LNCAP (cell line): Measurements from ENCODE around the gene SDHB.

ENCODE experiments used
- TF ChIP-seq, protein P1 (sequence below): fragments of 450-650 bp; IDR thresholded peaks from 2 replicates; pipeline ENCODE4 v1.5.1; 2017; ENCODE audit warnings: mild to moderate bottlenecking

The SDHB gene

DNA sequence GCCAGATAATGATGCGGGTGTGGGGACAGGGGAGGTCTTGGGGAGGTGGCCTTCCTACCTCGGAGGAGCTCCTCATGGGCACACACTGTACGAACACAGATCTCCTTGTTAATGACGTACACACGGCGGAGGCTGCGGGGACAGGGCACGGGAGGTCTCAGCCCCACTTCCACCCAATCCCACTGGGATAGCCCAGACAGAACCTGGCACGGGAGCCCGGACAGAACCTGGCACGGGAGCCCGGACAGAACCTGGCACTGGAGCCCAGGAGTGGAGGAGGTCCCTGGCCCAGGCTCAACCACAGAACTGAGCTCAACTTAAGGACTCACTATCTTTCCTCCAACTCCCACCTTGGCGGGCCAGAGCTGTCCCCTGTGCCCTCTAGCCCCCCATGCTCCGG is 78.6 kb downstream of the SDHB start:
- TF ChIP-seq, protein P1, sequence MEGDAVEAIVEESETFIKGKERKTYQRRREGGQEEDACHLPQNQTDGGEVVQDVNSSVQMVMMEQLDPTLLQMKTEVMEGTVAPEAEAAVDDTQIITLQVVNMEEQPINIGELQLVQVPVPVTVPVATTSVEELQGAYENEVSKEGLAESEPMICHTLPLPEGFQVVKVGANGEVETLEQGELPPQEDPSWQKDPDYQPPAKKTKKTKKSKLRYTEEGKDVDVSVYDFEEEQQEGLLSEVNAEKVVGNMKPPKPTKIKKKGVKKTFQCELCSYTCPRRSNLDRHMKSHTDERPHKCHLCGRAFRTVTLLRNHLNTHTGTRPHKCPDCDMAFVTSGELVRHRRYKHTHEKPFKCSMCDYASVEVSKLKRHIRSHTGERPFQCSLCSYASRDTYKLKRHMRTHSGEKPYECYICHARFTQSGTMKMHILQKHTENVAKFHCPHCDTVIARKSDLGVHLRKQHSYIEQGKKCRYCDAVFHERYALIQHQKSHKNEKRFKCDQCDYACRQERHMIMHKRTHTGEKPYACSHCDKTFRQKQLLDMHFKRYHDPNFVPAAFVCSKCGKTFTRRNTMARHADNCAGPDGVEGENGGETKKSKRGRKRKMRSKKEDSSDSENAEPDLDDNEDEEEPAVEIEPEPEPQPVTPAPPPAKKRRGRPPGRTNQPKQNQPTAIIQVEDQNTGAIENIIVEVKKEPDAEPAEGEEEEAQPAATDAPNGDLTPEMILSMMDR, result no peak

DNA sequence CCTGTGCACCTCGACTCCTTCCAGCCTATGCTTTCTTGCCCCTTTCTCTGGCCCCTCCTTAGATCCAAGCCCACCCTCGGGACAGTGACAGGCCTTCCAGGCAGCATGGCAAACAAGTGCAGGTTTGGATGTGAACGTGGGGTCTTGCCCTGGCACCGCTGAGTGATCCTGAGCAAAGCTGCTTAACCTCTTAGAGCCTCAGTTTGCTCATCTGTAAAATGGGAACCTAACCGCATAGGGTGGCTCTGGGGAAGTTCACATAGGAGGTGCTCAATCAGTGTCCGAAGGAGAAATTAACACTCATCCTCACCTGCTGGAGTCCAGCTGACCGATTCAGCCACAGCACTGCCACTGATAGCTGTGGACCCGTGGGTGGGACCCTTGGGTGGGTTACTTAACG is 80.6 kb downstream of the SDHB start:
- TF ChIP-seq, protein P1, result no peak

DNA sequence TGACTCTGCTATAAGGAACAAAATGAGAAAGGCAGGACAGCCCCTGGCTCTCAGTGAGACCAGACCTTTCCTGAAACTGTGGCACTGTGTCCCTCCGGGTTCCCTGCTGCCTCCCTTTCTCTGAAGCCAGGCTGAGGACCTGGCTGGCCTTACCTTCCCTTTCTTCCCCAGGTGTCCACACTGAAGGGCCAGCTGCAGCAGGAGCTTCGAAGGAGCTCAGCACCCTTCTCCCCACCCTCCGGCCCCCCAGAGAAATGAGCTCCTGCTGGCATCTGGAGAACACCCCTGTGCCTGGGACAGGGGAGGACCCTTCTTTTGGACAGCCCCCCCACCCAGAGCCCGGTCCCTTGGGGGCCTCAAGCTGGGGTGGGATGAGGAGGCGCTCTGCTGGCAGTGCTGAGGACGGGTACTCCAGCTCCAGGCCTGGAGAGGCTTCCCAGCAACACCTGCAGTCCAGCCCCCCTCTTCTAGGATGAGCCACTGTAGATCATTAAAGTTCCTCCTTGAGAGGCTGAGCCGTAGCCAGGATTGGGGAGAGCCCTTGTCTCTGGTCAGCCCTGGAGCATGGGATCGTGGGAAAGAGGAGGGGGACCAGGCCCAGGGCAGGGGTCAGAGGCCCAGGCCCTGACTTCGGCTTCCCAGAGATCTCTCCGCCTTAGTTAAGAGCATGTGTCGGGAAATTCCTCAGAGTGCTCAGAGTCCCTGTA is 81.5 kb downstream of the SDHB start:
- TF ChIP-seq, protein P1, result no peak

DNA sequence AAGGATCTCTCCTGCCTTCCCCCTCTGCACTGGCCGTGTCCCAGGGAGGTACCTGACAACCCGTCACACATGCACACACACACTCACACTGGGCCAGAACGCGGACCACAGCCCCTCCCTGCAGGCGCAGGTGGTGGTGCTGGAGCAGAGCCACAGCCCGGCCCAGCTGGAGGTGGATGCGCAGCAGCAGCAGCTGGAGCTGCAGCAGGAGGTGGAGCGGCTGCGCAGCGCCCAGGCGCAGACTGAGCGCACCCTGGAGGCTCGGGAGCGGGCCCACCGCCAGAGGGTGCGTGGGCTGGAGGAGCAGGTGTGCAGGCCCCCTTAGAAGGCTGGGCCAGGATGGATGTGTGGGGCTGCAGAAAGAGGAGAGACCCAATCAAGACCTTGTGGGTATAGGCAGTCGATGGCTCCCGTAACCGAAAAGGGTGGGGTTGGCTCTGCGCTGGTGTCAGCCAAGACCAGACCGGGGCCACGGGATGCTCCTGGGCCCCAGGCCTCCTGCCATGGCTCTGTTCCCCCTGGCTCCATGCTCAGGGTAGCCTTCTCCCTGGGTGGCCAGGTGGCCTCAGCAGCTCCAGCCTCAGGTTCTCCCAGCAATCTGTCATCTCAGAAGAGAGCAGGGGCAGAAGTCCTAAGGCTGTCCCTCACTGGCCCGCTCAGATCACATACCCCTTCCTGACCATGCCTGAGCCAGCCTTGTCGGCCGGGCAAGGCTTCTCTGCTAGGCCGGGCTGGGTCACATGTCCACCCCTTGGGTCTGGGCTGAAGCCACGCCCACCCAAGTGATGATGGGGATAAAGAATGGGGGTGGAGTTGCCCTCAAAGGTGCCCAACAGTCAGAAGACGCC is 82.3 kb downstream of the SDHB start:
- TF ChIP-seq, protein P1, result no peak

DNA sequence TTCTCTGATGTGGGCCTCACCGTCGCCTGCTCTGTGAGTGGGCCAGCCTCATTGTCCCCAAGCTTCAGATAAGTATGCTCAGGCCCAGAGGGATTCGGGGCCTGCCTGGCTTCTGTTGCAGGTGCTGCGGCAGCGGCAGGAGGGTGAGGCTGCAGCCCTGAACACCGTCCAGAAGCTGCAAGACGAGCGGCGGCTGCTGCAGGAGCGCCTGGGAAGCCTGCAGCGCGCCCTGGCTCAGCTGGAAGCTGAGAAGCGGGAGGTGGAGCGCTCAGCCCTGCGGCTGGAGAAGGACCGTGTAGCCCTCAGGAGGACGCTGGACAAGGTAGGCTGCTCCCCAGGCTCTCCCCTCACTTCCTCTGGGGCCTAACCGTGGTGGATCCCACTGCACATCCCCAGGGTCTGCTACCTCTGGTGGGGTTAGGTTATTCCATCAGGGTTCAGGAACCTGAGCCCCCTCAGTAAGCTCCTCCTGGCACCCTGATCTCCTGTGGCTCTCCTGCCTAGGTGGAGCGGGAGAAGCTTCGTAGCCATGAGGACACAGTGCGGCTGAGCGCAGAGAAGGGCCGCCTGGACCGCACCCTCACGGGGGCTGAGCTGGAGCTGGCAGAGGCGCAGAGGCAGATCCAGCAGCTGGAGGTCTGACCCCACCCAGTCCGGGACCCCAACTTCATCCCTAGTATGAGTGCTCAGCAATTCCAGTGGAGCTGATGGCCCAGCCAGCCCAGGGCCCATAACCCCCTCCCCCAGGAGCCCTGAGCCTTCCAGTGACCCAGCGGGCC is 83.5 kb downstream of the SDHB start:
- TF ChIP-seq, protein P1, result no peak

DNA sequence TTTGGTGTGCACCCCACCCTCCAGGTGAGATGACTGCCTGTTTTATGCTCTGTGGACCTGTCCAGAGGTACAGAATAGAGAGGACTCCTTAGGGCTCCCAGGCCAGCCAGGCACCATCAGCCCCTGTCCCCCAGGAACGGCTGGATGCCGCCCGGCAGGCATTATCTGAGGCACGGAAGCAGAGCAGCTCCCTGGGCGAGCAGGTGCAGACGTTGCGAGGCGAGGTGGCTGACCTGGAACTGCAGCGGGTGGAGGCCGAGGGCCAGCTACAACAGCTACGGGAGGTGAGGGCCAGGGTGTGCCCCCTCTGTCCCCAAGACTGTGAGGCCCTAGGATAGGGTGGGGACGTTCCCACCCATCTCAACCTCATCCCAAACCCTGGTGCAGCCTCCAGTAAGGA is 84.2 kb downstream of the SDHB start:
- TF ChIP-seq, protein P1, result no peak

DNA sequence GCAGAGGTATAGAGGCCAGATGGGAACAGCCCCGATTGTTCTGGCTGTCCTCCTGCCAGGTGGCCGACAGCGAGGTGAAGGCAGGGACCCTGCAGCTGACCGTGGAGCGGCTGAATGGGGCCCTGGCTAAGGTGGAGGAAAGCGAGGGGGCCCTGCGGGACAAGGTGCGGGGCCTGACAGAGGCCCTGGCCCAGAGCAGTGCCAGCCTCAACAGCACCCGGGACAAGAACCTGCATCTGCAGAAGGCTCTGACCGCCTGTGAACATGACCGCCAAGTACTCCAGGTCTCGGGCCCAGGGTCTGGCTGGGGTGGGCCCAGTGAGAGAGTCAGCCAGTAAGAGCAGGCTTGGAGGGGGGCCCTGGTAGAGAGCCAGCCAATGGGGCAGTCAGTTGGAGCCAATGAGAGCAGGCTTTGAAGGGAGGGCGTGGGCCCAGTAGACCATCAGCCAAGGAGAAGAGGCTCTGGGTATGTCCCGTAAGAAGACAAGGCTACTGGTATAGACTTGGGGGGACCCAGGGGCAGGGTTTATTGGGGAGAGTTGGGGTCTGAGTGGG is 84.7 kb downstream of the SDHB start:
- TF ChIP-seq, protein P1, result no peak
